Right hindlimb (tissue), 1 donor: ENCODE results near the gene ARHGEF6.
A peak's percentile ranks its signal among the peaks of the same experiment; 100 is the strongest.

Experiments
- DNase-seq: peaks from one replicate; pipeline ENCODE4 v3.0.0-alpha.2; 2018

Gene ARHGEF6

GRCh38 chrX:136687457-136687856 is 93.3 kb downstream of the ARHGEF6 start:
- no peak for DNase-seq

GRCh38 chrX:136684120-136684519 is 96.6 kb downstream of the ARHGEF6 start:
- no peak for DNase-seq

DNA sequence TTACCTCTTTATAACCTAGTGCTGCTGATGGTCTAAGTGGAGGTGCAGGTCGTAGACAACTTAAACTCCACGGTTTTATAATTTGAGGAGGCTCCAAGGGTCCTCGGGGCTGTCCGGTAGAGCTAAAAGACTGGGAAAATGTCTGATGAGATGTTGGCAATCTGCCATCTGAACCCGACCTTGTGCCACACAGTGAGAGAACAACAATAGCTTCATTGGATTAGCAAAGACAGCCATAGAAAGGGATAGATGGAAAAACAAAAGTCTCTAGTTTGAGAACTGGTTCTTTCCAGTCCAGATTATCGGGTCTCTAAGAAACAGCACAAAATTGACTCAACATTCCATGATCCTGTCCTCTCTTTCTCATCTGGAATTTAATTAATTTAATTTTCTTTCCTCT is 101.2 kb downstream of the ARHGEF6 start:
- DNase-seq, result no peak

- DNase-seq, result no peak
These were observed 106.3 kb downstream of the ARHGEF6 start for GRCh38 chrX:136674270-136674985.

- no peak for DNase-seq
These were observed 109.6 kb downstream of the ARHGEF6 start for GRCh38 chrX:136671006-136671610.

- DNase-seq, result no peak
These were observed 113.1 kb downstream of the ARHGEF6 start for GRCh38 chrX:136667446-136668168.

- DNase-seq, result no peak
These were observed 114.6 kb downstream of the ARHGEF6 start for GRCh38 chrX:136666088-136666487.

DNA sequence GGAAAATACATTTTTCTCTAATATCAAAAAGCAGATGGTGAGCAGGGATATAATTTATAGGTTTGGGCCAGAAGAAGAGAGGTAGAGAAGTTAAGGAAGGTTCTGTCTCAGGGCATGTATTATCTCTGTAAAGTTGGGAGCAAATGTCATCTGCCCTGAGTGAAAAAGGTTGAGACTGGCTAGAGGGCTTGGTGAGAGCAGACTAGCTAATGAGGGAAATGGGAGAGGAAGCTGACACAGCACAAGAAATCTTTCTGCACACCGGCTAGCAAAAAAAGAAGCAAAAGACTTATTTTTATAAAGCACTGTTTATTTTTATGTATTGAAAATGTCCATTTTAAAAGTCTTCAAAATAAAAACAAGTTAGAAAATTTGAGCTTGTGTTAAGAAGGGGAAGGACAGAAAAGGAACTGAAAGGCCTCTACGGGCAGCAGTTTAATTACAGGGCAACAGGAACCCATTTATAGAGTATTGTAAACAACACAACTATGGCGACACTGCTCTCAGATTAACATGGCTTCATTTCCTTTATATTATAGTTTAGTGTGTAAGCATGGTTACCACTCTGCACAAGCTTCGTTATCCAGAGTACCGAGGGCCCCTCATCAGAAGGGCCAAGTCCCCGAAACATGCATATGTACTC is 115.4 kb downstream of the ARHGEF6 start:
- no peak for DNase-seq

DNA sequence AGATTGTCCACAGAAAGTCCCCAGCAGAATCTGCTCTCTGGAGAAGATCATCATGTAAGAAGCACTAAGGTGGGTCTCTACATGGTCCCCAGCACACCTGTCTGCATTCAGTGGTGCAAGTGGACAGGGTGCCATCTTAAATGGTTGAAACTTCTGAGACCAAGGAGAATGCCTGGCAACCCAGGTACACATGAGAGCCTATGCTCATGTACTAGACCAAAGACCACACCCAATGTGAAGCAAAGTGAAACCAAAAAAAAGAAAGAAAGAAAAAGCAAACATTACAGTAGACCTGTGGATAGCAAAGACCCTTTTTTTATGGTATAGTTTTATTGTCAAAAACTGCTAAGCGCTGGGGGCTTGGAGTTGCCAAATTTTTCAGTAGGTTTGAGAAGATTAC is 117.8 kb downstream of the ARHGEF6 start:
- no peak for DNase-seq

GRCh38 chrX:136662104-136662503 is 118.6 kb downstream of the ARHGEF6 start:
- DNase-seq, result no peak

DNA sequence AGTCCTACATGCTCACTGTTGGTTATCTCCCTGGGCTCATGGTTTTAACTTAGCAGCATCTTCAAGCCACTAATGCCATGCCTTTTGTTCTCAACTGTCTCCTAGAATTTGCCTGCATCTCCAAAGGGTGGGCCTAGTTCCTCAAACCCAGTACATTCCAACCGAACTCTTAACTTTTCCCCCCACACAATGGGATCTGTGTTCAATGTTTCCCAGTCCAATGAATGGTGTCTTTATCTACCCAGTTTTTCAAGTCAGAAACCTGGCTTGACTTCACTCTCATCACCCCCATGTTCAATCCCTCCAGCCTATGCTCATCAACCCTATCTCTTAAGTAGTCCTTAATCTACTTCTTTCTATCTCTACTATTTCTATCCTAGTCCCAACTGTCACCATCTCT is 119.8 kb downstream of the ARHGEF6 start:
- no peak for DNase-seq

- DNase-seq, result no peak
These were observed 121.6 kb downstream of the ARHGEF6 start for GRCh38 chrX:136659174-136659573.

DNA sequence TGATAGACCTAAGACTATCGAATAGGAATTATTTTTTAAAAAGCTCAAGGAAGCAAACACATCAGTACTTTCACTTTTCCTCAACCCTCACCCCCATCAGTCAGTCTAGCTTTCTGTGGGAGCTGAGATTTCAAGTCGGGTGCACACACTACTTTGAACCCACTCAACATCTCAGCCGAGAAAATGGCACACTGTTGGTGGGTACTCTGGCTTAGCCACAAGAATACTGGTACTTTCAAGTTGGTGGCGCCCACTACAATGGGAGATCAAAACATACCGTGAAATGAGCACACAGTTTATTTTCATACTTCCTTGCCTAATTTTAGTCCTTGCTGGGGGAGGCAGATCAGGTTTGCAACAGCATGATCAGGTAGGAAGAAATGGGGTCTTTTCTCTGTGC is 122.6 kb downstream of the ARHGEF6 start:
- DNase-seq, result no peak

GRCh38 chrX:136656361-136656964 is 124.3 kb downstream of the ARHGEF6 start:
- DNase-seq, result no peak

GRCh38 chrX:136652822-136653723 is 127.7 kb downstream of the ARHGEF6 start:
- DNase-seq, result peak; percentile 22

DNA sequence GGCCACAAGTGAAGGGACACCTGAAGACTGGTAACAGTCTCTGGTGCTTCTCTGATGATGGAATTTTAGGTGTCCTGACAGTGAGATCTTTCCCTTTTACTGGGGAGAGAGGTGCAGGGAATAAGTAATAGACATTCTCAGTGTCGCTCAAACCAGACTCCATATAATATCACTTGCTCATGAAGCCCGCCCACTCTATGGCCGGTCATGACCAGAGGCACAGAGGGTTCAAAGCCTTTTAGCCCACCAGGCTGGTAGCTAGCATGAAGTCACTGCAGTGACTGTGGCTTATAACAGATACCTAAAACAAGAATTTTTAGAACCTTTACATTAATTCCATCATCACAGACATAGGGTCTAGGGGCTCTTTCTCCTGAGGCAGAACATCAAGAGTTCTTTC is 129.9 kb downstream of the ARHGEF6 start:
- DNase-seq, result no peak

DNA sequence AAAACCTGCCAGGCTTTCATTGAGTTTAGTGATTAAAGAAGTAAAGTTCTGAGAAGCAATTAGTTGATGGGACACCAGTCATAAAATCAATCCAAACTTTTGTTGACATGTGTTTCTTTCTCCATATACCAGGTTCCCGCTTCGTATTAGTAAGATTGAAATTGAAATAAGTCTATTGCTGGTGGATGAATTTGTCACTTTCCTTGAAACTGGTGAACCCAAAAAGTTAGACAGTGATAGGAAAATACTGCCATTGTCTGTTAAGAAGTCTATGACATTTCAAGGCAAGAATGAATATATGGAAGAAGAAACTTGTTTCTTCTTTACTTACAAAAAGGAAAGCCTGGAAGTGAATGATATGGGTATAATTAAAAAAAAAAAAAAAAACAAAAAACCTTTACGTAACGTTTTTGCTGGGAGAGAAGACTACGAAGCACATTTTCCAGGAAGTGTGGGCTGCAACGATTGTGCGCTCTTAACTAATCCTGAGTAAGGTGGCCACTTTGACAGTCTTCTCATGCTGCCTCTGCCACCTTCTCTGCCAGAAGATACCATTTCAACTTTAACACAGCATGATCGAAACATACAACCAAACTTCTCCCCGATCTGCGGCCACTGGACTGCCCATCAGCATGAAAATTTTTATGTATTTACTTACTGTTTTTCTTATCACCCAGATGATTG is 132.9 kb downstream of the ARHGEF6 start, which contains the start of gene CD40LG:
Gene CD40LG, plus strand, starts transcription at position 482 of the 684 bp plus-strand sequence. Its CDS starts 91 bp downstream, at position 573.
- no peak for DNase-seq

DNA sequence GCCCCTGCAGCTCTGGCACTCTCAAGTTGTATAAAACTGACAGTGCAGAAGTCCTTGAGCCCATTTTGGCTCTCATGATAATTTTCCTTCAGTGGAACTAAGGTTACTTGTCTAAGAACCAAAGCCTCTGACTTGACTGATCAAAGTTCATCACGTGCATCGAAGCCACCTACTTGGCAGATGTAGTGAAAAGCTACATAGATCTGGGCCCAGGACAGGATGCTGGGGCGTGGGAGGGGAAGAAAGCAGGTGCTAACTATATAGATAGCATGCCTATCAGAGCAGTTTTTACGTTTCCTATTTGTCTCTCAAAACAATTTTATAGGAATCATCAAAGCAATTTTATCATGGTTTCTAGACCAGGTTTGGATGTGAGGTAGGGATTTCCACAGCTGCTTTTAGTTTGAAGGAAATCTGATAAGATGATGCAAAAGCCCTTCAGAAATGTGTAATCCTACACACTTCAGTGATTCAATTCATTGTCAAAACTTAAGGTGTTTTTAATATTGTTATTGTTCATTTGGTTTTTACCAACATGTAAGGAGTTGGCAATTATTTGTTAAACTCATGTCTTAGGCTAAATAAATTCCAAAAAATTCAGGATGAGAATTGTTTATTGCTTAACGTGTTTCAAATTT is 134.0 kb downstream of the ARHGEF6 start:
- no peak for DNase-seq

- no peak for DNase-seq
These were observed 137.5 kb downstream of the ARHGEF6 start for GRCh38 chrX:136643243-136643642.

GRCh38 chrX:136639506-136640176 is 141.1 kb downstream of the ARHGEF6 start:
- DNase-seq, result no peak
